GM12878 (cell line): ENCODE results near the gene NUP54. TPM values are rescaled to one million over a fixed set of nuclear protein-coding genes. Genes with fewer than 3 reads are reported as not detected.

Experiments
- ATAC-seq: fragments of 200-7000 bp; cut with Tn5 transposase; 3 replicates; pipeline ENCODE4 v1.9.1; 2020; ENCODE audit warnings: mild to moderate bottlenecking, moderate library complexity
- BruUV-seq: library from RNA; stranded (reverse); fragments of 400-500 nt; replicated peaks from 2 replicates; lab custom pipeline; 2021; lab: Mats Ljungman, UMichigan
- CTCF ChIA-PET: fragments of 300-600 bp; sonication (Branson Sonifier 250); formaldehyde crosslinking; extraction: SDS; loops from one replicate; lab custom pipeline; 2021; ENCODE audit warnings: inconsistent platforms; lab: Yijun Ruan, JAX
- POLR2A ChIA-PET: fragments of 350-600 bp; formaldehyde crosslinking; extraction: SDS; loops from one replicate; lab custom pipeline; 2021; ENCODE audit warnings: inconsistent platforms; lab: Charles Lee
- RAD21 ChIA-PET: fragments of 300-600 bp; sonication (Branson Sonifier 250); formaldehyde crosslinking; loops from one replicate; lab custom pipeline; 2023; ENCODE audit warnings: antibody characterized with exemption; ENCODE audit not compliant: unreplicated experiment; lab: Charles Lee
- SMC1A ChIA-PET: fragments of 300-600 bp; sonication (Branson Sonifier 250); formaldehyde crosslinking; loops from one replicate; lab custom pipeline; 2023; ENCODE audit not compliant: unreplicated experiment, uncharacterized antibody; lab: Charles Lee
- DNase-seq: peaks from one replicate; pipeline ENCODE4 v3.0.0-alpha.2; 2011; ENCODE audit warnings: low read depth, low spot score
- FAIRE-seq: peaks from 3 replicates; lab custom pipeline; 2011; peaks lifted over from hg19 to GRCh38; lab: Jason Lieb, UNC
- H2AFZ ChIP-seq: 2 replicates; pipeline ENCODE4 v1.6.0; 2011; ENCODE audit warnings: low read depth, low read length, control low read depth; ENCODE audit not compliant: control insufficient read depth
- H3K27ac ChIP-seq: 2 replicates; pipeline ENCODE4 v1.5.1; 2011; ENCODE audit warnings: control low read depth; ENCODE audit not compliant: control insufficient read depth, insufficient read depth
- H3K27me3 ChIP-seq, 2 experiments: replicated peaks in 1 of 2; 2 replicates each; pipeline versions ENCODE4 v1.6.0 to v1.6.1; 2011; ENCODE audit warnings: low read length in 1 of 2; ENCODE audit not compliant: control insufficient read depth in 2 of 2, insufficient read depth in 2 of 2
- H3K36me3 ChIP-seq, 2 experiments: 2 replicates each; pipeline ENCODE4 v1.5.1; 2011; ENCODE audit warnings: low read length in 1 of 2; ENCODE audit not compliant: control insufficient read depth in 2 of 2, insufficient read depth in 2 of 2
- H3K4me1 ChIP-seq: 2 replicates; pipeline ENCODE4 v1.6.1; 2011; ENCODE audit warnings: mild to moderate bottlenecking, low read length, moderate library complexity, mixed read lengths; ENCODE audit not compliant: control insufficient read depth, insufficient read depth
- H3K4me2 ChIP-seq: 2 replicates; pipeline ENCODE4 v1.6.0; 2011; ENCODE audit warnings: control low read depth; ENCODE audit not compliant: control insufficient read depth, insufficient read depth
- H3K4me3 ChIP-seq: fragments of 200-600 bp; sonication (generic); 2 replicates; pipeline ENCODE4 v1.5.1; 2016
- H3K79me2 ChIP-seq: 2 replicates; pipeline ENCODE4 v1.6.0; 2011; ENCODE audit warnings: low read length; ENCODE audit not compliant: control insufficient read depth, insufficient read depth
- H3K9ac ChIP-seq: 2 replicates; pipeline ENCODE4 v1.8.0; 2011; ENCODE audit warnings: low read length, control low read depth, mixed read lengths; ENCODE audit not compliant: control insufficient read depth, insufficient read depth
- H3K9me3 ChIP-seq: replicated peaks from 3 replicates; pipeline ENCODE4 v1.5.1; 2011; ENCODE audit warnings: mild to moderate bottlenecking, low read length; ENCODE audit not compliant: control insufficient read depth, insufficient read depth
- H4K20me1 ChIP-seq: 2 replicates; pipeline ENCODE4 v1.6.0; 2011; ENCODE audit not compliant: control insufficient read depth, insufficient read depth
- ATF7 ChIP-seq: fragments of 450-650 bp; IDR thresholded peaks from 2 replicates; pipeline ENCODE4 v1.6.1; 2016; ENCODE audit warnings: low read depth, mild to moderate bottlenecking
- CREB1 ChIP-seq: IDR thresholded peaks from 2 replicates; pipeline ENCODE4 v1.6.1; 2012; ENCODE audit warnings: low read depth, mild to moderate bottlenecking, inconsistent platforms
- ETV6 ChIP-seq, 2 experiments: fragments of 450-650 bp in 1 of 2; IDR thresholded peaks in 1 of 2; conservative IDR thresholded peaks in 1 of 2; 2 replicates each; pipeline ENCODE4 v1.6.1; 2014; ENCODE audit warnings: antibody characterized with exemption in 1 of 2, borderline replicate concordance in 1 of 2, low read depth in 1 of 2, mild to moderate bottlenecking in 1 of 2, moderate library complexity in 1 of 2
- HCFC1 ChIP-seq: fragments of 150-350 bp; IDR thresholded peaks from 2 replicates; pipeline ENCODE4 v1.6.1; 2014; ENCODE audit warnings: low read length
- IRF4 ChIP-seq: IDR thresholded peaks from 2 replicates; pipeline ENCODE4 v1.6.1; 2011; ENCODE audit warnings: low read depth, low read length
- MXI1 ChIP-seq: fragments of 150-350 bp; IDR thresholded peaks from 2 replicates; pipeline ENCODE4 v1.6.1; 2011; ENCODE audit warnings: low read depth, mild to moderate bottlenecking, inconsistent platforms, low read length, improper control_type of control experiment
- RUNX3 ChIP-seq: IDR thresholded peaks from 2 replicates; pipeline ENCODE4 v1.6.1; 2012; ENCODE audit warnings: low read length, inconsistent platforms
- SMAD5 ChIP-seq: IDR thresholded peaks from 2 replicates; pipeline ENCODE4 v1.6.1; 2016; ENCODE audit warnings: antibody characterized with exemption, low read depth
- SPI1 ChIP-seq: IDR thresholded peaks from 2 replicates; pipeline ENCODE4 v1.6.1; 2011; ENCODE audit warnings: low read depth, mild to moderate bottlenecking, low read length, moderate library complexity, borderline replicate concordance; ENCODE audit not compliant: insufficient read depth
- SREBF1 ChIP-seq: IDR thresholded peaks from 2 replicates; pipeline ENCODE4 v1.6.1; 2012; ENCODE audit warnings: mild to moderate bottlenecking, low read length
- TCF7 ChIP-seq: IDR thresholded peaks from 2 replicates; pipeline ENCODE4 v1.6.1; 2014; ENCODE audit warnings: antibody characterized with exemption, borderline replicate concordance
- WGBS: methylation state at CpG from one replicate; pipeline ENCODE4 v1.1.6; 2016; ENCODE audit warnings: low lambda C conversion rate; ENCODE audit not compliant: insufficient replicate concordance, insufficient coverage; ENCODE audit errors: missing lambda C conversion rate; 5-methylcytosine and 5-hydroxymethylcytosine counted together
- in situ Hi-C: fragments of 300-500 bp; cut with MboI; formaldehyde crosslinking; loops from 9 replicates; pipeline ENCODE4 v1.14.3; 2018; ENCODE audit warnings: mixed read lengths
- intact Hi-C: fragments of 100-400 bp; cut with micrococcal nuclease; formaldehyde crosslinking; loops from one replicate; pipeline ENCODE4 v1.14.2; 2022; ENCODE audit not compliant: unreplicated experiment
- polyA plus RNA-seq, 11 experiments: library from polyadenylated mRNA; depleted of rRNA in 4 of 11; unstranded in 6 of 11; stranded (reverse) in 5 of 11; fragments of >200 nt; fragmentation: Nextera tagmentation in 4 of 11; fragmentation: Illumina TruSeq in 1 of 11; extraction: Ambion mirVana in 4 of 11; extraction: Trizol in 1 of 11; gene quantifications; 1 replicate in 1 of 11; 2 replicates in 10 of 11; pipeline versions ENCODE4 v1.2.1 to v1.2.3, GENCODE V29; 2011 to 2016; ENCODE audit warnings: inconsistent platforms in 2 of 11, missing spikeins in 2 of 11, low read depth in 1 of 11
- total RNA-seq, 4 experiments: library from RNA; depleted of rRNA in 3 of 4; stranded (reverse); fragments of >200 nt in 3 of 4; fragmentation: Illumina TruSeq in 1 of 4; extraction: Trizol in 1 of 4; gene quantifications; 2 replicates each; pipeline versions ENCODE4 v1.2.1 to v1.2.3, GENCODE V29; 2013 to 2021
- TF ChIP-seq, protein P1 (sequence below): fragments of 450-650 bp; IDR thresholded peaks from 2 replicates; pipeline ENCODE4 v1.6.1; 2017; ENCODE audit warnings: mild to moderate bottlenecking, moderate library complexity
- TF ChIP-seq, protein P2 (sequence below): fragments of 450-650 bp; formaldehyde crosslinking; IDR thresholded peaks from 2 replicates; pipeline ENCODE4 v1.4.0; 2022; ENCODE audit warnings: mild to moderate bottlenecking, moderate library complexity

The NUP54 gene
- total and polyA plus RNA-seq, 10 of the 15 experiments (the other 5 are each of a cell fraction or from before 2014, with no cell fraction given), result 17.5 to 69.0 (median 42.3) TPM

DNA sequence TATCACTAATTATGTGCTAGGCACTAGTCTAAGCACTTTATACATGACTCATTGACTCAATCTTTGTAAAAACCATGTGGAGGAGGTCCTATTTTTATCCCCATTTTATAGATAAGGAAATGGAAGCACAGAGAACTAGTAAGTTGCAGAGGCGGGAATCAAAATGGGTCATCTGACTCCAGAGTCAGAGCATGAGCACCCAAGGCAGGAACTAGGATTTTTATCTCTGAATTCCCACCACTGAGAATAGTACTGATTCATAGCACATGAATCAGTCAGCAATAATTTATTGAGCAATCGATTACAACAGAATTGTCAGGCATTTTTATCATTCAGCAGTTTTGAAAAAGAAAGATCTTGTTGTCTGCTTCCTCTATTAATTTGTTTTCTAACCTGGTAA is 46.1 kb upstream of the NUP54 start:
- ChIA-PET SMC1A (interaction anchor here (1.6 kb wide), 1 partner anchor 22 kb away, joined by 3 read pairs; no protein-coding TSS in a partner anchor), RAD21 (no interaction called here), POLR2A (no interaction called here), CTCF (interaction anchor here (2.0 kb wide), 1 partner anchor 14 kb away, joined by 7 read pairs; no protein-coding TSS in a partner anchor)
- no TSS peak for BruUV-seq
- ATAC-seq, result no peak
- no peak overlapping the region for H3K4me3 ChIP-seq
- DNase-seq, result no peak
- in situ Hi-C loops (no loop called here), intact Hi-C loops (no loop called here)
- TF ChIP-seq HCFC1 (no peak), SREBF1 (no peak), TCF7 (no peak), ATF7 (no peak), SMAD5 (no peak), SPI1 (no peak), RUNX3 (no peak), MXI1 (no peak), IRF4 (no peak), ETV6 (conservative IDR thresholded peaks at IDR 0.05 in 1 of 2, IDR thresholded peaks at IDR 0.05 in 1 of 2; ENCODE audit: borderline replicate concordance in 1 of 2, low read depth in 1 of 2) (no peak), CREB1 (no peak)
- TF ChIP-seq, protein P1, sequence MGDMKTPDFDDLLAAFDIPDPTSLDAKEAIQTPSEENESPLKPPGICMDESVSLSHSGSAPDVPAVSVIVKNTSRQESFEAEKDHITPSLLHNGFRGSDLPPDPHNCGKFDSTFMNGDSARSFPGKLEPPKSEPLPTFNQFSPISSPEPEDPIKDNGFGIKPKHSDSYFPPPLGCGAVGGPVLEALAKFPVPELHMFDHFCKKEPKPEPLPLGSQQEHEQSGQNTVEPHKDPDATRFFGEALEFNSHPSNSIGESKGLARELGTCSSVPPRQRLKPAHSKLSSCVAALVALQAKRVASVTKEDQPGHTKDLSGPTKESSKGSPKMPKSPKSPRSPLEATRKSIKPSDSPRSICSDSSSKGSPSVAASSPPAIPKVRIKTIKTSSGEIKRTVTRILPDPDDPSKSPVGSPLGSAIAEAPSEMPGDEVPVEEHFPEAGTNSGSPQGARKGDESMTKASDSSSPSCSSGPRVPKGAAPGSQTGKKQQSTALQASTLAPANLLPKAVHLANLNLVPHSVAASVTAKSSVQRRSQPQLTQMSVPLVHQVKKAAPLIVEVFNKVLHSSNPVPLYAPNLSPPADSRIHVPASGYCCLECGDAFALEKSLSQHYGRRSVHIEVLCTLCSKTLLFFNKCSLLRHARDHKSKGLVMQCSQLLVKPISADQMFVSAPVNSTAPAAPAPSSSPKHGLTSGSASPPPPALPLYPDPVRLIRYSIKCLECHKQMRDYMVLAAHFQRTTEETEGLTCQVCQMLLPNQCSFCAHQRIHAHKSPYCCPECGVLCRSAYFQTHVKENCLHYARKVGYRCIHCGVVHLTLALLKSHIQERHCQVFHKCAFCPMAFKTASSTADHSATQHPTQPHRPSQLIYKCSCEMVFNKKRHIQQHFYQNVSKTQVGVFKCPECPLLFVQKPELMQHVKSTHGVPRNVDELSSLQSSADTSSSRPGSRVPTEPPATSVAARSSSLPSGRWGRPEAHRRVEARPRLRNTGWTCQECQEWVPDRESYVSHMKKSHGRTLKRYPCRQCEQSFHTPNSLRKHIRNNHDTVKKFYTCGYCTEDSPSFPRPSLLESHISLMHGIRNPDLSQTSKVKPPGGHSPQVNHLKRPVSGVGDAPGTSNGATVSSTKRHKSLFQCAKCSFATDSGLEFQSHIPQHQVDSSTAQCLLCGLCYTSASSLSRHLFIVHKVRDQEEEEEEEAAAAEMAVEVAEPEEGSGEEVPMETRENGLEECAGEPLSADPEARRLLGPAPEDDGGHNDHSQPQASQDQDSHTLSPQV, result no peak
- TF ChIP-seq, protein P2, sequence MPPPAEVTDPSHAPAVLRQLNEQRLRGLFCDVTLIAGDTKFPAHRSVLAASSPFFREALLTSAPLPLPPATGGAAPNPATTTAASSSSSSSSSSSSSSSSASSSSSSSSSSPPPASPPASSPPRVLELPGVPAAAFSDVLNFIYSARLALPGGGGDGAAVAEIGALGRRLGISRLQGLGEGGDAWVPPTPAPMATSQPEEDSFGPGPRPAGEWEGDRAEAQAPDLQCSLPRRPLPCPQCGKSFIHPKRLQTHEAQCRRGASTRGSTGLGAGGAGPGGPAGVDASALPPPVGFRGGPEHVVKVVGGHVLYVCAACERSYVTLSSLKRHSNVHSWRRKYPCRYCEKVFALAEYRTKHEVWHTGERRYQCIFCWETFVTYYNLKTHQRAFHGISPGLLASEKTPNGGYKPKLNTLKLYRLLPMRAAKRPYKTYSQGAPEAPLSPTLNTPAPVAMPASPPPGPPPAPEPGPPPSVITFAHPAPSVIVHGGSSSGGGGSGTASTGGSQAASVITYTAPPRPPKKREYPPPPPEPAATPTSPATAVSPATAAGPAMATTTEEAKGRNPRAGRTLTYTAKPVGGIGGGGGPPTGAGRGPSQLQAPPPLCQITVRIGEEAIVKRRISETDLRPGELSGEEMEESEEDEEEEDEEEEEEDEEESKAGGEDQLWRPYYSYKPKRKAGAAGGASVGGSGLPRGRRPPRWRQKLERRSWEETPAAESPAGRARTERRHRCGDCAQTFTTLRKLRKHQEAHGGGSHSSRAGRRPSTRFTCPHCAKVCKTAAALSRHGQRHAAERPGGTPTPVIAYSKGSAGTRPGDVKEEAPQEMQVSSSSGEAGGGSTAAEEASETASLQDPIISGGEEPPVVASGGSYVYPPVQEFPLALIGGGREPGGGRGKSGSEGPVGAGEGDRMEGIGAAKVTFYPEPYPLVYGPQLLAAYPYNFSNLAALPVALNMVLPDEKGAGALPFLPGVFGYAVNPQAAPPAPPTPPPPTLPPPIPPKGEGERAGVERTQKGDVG, result no peak
- peaks cover 6% of the 10 kb centered on the region; the same call in 2 of the 3 replicates for H3K9me3 ChIP-seq
- H3K4me1 ChIP-seq, result peaks cover 40% of the 10 kb centered on the region
- no peaks in the 10 kb centered on the region for H4K20me1 ChIP-seq
- no peak overlapping the region for H3K9ac ChIP-seq
- H3K36me3 ChIP-seq, result peaks cover 0 to 3% of the 10 kb centered on the region in 2 experiments; a peak in 2 of 4 replicates
- no peaks in the 10 kb centered on the region; the same call in none of the 2 replicates for H3K79me2 ChIP-seq
- no peak overlapping the region for H3K27ac ChIP-seq
- no peaks in the 10 kb centered on the region for H3K27me3 ChIP-seq
- no peak overlapping the region for H3K4me2 ChIP-seq
- 95% methylated on average over 2 of the region's 2 CpGs for WGBS
- no peak overlapping the region for H2AFZ ChIP-seq
- FAIRE-seq, result no peak
